Mesodermal cell (in vitro differentiated cells): ENCODE results near the gene VWF.
"Not testable (repeated sequence)": the region's sequence is repeated elsewhere in the genome, so short reads cannot be mapped to it uniquely, and the experiment has no call there.

Experiments used
- H3K27ac ChIP-seq: 2 replicates; pipeline ENCODE4 v1.7.0; 2013; ENCODE audit warnings: mild to moderate bottlenecking, low read depth, low read length, moderate library complexity; ENCODE audit not compliant: severe bottlenecking
- H3K36me3 ChIP-seq: 2 replicates; pipeline ENCODE4 v1.7.1; 2013; ENCODE audit warnings: mild to moderate bottlenecking, low read length, moderate library complexity; ENCODE audit not compliant: control insufficient read depth, insufficient read depth
- H3K4me1 ChIP-seq: one replicate; pipeline ENCODE4 v1.7.1; 2013; ENCODE audit warnings: mild to moderate bottlenecking, low read length; ENCODE audit not compliant: insufficient read depth, control insufficient read depth, poor library complexity, severe bottlenecking
- H3K4me3 ChIP-seq: 2 replicates; pipeline ENCODE4 v1.7.0; 2013; ENCODE audit warnings: low read length, control low read depth, mild to moderate bottlenecking; ENCODE audit not compliant: insufficient read depth, poor library complexity, severe bottlenecking; ENCODE audit errors: extremely low read depth
- H3K9me3 ChIP-seq: 2 replicates; pipeline ENCODE4 v1.7.1; 2013; ENCODE audit warnings: mild to moderate bottlenecking, low read length, moderate library complexity; ENCODE audit not compliant: control insufficient read depth
- WGBS, 2 experiments: methylation state at CpG; one replicate each; pipeline ENCODE4 v1.1.5; 2013; ENCODE audit warnings: missing lambda C conversion rate in 2 of 2; ENCODE audit not compliant: insufficient coverage in 2 of 2; 5-methylcytosine and 5-hydroxymethylcytosine counted together

Gene VWF

DNA sequence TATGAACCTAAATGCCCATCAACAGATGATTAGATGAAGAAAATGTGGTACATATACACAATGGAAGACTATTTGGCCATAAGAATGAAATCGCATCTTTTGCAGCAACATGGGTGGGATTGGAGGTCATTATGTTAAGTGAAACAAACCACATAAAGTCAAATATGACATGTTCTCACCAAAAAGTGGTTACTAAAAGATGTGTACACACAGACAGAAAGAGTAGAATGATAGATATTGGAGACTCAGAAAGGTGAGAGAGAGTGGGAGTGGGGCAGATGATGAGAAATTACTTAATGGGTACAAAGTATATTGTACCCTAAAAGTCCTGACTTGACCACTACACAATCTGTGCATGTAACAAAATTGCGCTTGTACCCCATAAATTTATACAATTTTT lies 19.6 kb downstream of the VWF start:
- no peak overlapping the region for H3K27ac ChIP-seq
- 100% methylated on average over 1 of the region's 2 CpGs for WGBS, 2 experiments
- no peaks in the 10 kb centered on the region for H3K4me1 ChIP-seq
- H3K9me3 ChIP-seq, result no peaks in the 10 kb centered on the region
- H3K4me3 ChIP-seq, result no peak overlapping the region
- H3K36me3 ChIP-seq, result no peaks in the 10 kb centered on the region

DNA sequence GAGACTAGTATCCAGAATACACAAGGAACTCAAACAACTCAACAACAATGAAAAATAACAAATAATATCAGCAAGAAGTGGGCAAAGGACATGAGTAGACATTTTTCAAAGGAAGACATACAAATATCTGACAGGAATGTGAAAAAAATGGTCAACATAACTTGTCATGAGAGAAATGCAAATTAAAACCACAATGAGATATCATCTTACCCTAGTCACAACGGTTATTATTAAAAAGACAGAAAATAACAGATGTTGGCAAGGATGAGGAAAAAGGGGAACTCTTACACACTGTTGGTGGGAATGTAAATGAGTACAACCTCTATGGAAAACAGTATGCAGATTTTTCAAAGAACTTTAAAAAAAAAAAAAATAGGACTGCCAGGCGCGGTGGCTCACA lies 20.4 kb downstream of the VWF start:
- peaks cover 2% of the 10 kb centered on the region for H3K9me3 ChIP-seq
- H3K4me3 ChIP-seq, result no peak overlapping the region
- H3K4me1 ChIP-seq, result no peaks in the 10 kb centered on the region
- no CpG with 5 or more reads among the region's 3 CpGs for WGBS, 2 experiments
- no peak overlapping the region for H3K27ac ChIP-seq
- H3K36me3 ChIP-seq, result no peaks in the 10 kb centered on the region

DNA sequence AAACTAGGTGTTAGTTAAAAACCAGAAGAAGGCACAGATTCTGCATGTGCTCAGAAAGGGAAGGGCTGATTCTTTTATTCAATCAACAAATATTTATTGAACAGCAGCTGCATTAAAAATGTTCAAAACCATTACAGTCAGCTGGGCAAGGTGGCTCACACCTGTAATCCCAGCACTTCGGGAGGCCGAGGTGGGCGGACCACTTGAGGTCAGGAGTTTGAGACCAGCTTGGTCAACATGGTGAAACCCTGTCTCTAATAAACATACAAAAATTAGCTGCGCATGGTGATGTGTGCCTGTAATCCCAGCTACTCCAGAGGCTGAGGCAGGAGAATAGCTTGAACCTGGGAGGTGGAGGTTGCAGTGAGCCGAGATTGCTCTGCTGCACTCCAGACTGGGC lies 22.4 kb downstream of the VWF start:
- H3K27ac ChIP-seq, H3K4me1 ChIP-seq, H3K9me3 ChIP-seq, H3K4me3 ChIP-seq, H3K36me3 ChIP-seq: not testable (repeated sequence)
- WGBS, 2 experiments, result 90 to 93% methylated on average over 2 to 5 of the region's 5 CpGs

DNA sequence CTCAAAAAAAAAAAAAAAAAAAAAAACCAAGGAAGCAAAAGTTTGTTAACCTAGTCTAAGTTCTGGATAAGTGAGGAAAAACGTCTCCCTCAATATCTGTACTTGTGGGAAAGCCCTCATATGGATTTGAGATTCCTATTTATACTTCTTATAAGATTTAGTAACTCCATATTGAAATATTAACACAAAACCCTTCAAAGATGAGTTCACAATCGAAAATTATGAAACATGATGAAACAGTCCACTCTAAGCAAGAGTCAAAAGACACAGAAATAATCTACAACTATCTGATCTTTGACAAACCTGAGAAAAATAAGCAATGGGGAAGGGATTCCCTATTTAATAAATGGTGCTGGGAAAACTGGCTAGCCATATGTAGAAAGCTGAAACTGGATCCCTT lies 25.2 kb downstream of the VWF start:
- no CpG with 5 or more reads among the region's 2 CpGs for WGBS, 2 experiments
- peaks cover 6% of the 10 kb centered on the region for H3K9me3 ChIP-seq

DNA sequence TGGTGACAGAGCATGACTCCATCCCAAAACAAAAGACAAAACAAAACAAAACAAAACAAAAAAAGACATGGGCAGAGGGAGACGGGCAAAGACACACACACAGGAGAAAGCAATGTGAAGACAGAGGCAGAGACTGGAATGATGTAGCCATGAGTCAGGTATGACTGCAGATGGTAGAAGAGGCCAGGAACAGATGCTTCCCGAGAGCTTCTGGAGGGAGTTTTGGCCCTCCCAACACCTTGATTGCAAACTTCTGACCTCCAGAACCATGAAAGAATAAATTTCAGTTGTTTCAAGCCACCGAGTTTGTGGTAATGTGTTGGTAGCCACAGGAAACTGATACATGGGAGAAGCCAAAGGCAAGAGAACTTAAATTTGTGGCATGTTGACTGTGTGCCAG lies 27.1 kb downstream of the VWF start:
- peaks cover 6% of the 10 kb centered on the region for H3K9me3 ChIP-seq

More for the DNA sequence above, 25.2 kb downstream of the VWF start:
- Histone ChIP-seq H3K36me3 (no peaks in the 10 kb centered on the region), H3K4me3 (no peak overlapping the region), H3K4me1 (peaks cover 4% of the 10 kb centered on the region), H3K27ac (no peak overlapping the region)

DNA sequence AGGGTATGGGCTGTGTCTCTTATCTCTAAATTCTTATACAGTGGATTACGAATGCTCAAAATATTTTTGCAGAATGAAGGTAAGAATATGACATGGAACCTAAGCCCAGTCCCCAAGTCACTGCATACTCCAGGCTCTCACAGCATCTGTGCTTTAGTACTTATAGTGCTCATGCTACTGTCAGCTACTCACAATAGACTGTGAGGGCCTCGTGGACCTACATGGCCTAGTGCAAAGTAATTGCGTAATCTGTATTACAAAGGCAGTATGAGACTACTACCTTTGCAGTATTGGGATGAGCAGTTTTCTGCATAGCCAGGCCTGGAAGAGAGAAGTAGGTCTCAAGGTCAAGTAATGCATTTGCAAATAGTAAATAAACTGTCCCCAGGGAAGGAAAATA lies 27.9 kb downstream of the VWF start:
- Histone ChIP-seq H3K27ac (no peak overlapping the region), H3K4me3 (no peak overlapping the region), H3K36me3 (no peaks in the 10 kb centered on the region), H3K4me1 (peaks cover 13% of the 10 kb centered on the region), H3K9me3 (peaks cover 6% of the 10 kb centered on the region)
- 87 to 88% methylated on average over 1 to 3 of the region's 3 CpGs for WGBS, 2 experiments

More for the DNA sequence above, 27.1 kb downstream of the VWF start:
- no peak overlapping the region for H3K4me3 ChIP-seq
- H3K27ac ChIP-seq, result no peak overlapping the region
- 93 to 100% methylated on average over 2 to 3 of the region's 3 CpGs for WGBS, 2 experiments
- H3K36me3 ChIP-seq, result no peaks in the 10 kb centered on the region
- peaks cover 13% of the 10 kb centered on the region for H3K4me1 ChIP-seq

DNA sequence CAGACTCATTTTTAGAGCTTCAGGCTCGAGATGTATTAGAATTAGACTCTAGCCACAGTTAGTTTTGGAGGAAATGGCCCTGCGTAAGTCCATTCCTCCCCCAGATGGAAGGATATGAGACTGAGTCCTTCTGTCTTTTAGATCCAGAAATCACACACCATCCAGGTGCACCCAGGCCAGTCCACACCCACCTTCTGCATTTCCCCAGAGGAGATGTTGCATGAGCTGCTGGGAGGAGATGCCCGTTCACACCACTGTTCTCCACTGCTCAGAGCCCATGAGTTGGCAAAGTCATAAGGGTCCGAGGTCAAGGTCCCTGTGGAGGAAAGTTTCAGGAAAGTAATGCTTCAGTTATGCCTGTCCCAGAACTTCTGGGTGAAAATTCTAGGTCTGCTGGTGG lies 29.2 kb downstream of the VWF start:
- H3K4me1 ChIP-seq, result peaks cover 13% of the 10 kb centered on the region
- H3K36me3 ChIP-seq, result no peaks in the 10 kb centered on the region
- H3K4me3 ChIP-seq, result no peak overlapping the region
- H3K9me3 ChIP-seq, result peaks cover 6% of the 10 kb centered on the region
- no peak overlapping the region for H3K27ac ChIP-seq
- WGBS, 2 experiments, result 100% methylated on average over 2 to 3 of the region's 4 CpGs

DNA sequence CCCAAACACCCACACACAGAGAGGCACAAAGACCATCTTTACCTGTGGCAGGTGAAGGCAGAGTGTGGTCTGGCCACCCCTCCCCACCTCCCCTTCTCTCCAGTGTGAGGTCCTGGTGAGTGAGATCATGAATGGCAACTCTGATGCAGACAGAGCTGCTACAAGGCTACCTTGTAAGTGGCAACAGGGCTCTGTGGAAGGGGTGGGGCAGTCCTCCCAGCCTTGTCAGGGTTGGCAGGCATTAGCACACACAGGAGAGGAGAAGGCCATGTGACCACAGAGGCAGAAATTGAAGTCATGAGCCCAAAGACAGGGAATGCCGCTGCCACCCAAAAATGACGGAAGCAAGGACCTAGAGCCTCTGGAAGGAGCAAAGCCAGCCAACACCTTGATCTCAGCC lies 30.7 kb downstream of the VWF start:
- Histone ChIP-seq H3K4me1 (peaks cover 21% of the 10 kb centered on the region), H3K36me3 (no peaks in the 10 kb centered on the region), H3K27ac (no peak overlapping the region), H3K9me3 (peaks cover 1% of the 10 kb centered on the region), H3K4me3 (no peak overlapping the region)
- 88 to 100% methylated on average over 2 of the region's 2 CpGs for WGBS, 2 experiments

DNA sequence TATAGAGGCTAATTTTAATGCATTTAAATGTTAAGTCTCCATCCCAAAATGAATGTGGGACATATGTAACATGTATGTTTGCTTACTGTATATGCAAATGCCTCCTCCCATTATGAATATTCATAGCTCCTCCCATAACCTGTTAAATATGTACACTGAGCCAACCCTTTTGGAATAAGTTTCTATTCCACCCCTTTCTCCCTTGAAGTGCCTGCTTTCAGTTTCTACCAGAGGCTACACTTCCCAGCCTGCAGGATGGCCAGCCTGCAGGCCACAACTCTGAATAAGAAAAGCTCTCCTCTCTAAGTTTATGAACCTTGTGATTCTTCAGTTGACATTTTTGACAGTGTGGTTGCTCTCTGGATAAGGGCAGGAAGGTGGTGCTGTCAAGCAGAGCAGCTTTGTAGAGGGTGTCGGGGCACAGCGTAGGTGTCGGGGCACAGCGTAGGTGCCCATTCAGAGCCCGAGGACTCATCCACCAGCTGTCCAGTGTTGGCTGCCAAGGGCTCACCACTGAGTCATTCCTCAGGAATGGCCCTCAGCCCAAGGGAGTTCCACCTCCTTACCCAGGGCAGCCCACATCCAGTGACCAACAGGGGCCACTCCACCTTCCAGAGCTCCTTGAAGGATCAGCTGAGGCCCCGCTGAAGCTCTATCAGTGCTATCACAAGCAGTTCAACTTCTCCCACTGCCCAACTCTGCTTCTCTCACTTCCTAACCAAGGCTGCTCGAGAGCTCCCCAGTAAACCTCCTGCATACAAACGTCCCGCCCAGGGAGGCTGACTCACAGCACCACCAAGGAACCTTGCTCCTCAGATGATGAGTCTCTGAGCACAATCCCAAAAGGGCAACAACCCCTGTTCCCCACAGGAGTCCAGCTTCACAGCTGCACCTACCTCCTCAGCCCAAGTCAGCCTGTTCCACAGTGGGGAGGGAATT lies 31.4 kb downstream of the VWF start:
- no peak overlapping the region for H3K27ac ChIP-seq

DNA sequence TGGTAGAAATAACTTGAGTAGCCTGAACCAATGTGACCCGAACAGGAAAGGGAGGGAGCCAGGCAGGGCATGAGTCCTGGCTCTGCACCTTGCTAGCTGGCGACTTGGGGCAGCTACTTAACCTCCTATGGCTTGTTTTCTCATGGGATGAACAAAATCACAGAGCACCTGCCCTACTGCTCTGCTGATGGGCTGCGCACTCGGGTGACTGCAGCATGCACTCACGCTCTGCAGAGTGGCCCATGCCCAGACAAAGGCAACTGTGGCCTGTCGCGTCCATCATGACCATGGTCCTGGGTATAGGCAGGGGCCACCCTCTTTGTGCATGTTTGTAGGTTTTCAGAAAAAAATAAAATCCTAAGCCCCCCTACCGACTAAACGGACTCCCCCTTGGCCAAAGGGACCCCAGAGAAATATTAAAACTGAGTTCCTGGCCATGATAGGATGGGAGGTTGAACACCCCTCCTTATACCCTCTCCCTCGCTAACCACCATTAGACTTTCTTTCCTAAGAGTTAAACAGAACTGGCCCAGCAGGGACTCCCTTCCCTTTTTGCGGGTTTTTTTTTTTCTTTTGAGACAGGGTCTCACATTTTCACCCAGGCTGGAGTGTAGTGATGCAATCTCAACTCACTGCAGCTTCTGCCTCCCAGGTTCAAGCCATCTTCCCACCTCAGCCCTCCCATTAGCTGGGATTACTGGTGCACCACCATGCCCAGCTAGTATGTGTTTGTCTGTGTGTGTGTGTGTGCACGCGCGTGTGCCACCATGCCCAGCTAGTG lies 32.5 kb downstream of the VWF start:
- Histone ChIP-seq H3K27ac (no peak overlapping the region), H3K9me3 (no peaks in the 10 kb centered on the region), H3K4me3 (no peak overlapping the region), H3K36me3 (no peaks in the 10 kb centered on the region), H3K4me1 (peaks cover 21% of the 10 kb centered on the region)
- whole genome bisulfite sequencing, 2 experiments, result 89 to 97% methylated on average over 8 of the region's 14 CpGs

More for the DNA sequence above, 31.4 kb downstream of the VWF start:
- Histone ChIP-seq H3K4me1 (peaks cover 26% of the 10 kb centered on the region), H3K36me3 (no peaks in the 10 kb centered on the region), H3K4me3 (no peak overlapping the region), H3K9me3 (no peaks in the 10 kb centered on the region)
- WGBS, 2 experiments, result 87 to 98% methylated on average over 6 to 7 of the region's 9 CpGs
